Small intestine (tissue), 7 donors: ENCODE measurements around the gene LTBP1. TPM values are rescaled to one million over a fixed set of nuclear protein-coding genes. Genes with fewer than 3 reads are reported as not detected.

Experiments used
- DNase-seq, 2 donors: peaks; one replicate each; pipeline versions ENCODE4 v3.0.0 to v3.0.0-alpha.2; 2013
- FAIRE-seq: peaks from 2 replicates; lab custom pipeline; 2012; peaks lifted over from hg19 to GRCh38; lab: Jason Lieb, UNC
- H3K27ac ChIP-seq, 3 donors: one replicate each; pipeline ENCODE4 v1.5.1; 2013; ENCODE audit warnings: low read length in 2 of 3, mild to moderate bottlenecking in 2 of 3, control low read depth in 1 of 3, inconsistent platforms in 1 of 3, low read depth in 1 of 3, moderate library complexity in 1 of 3
- H3K27me3 ChIP-seq, 3 donors: one replicate each; pipeline ENCODE4 v1.6.1; 2013; ENCODE audit warnings: low read length in 3 of 3, inconsistent platforms in 1 of 3; ENCODE audit not compliant: control insufficient read depth in 3 of 3, insufficient read depth in 3 of 3
- H3K36me3 ChIP-seq, 3 donors: one replicate each; pipeline ENCODE4 v1.6.1; 2013; ENCODE audit warnings: low read length in 3 of 3, inconsistent platforms in 1 of 3, low read depth in 1 of 3, mild to moderate bottlenecking in 1 of 3, moderate library complexity in 1 of 3; ENCODE audit not compliant: control insufficient read depth in 3 of 3, insufficient read depth in 2 of 3
- H3K4me1 ChIP-seq, 3 donors: one replicate each; pipeline ENCODE4 v1.6.1; 2013; ENCODE audit warnings: low read length in 2 of 3, inconsistent platforms in 1 of 3, low read depth in 1 of 3, mild to moderate bottlenecking in 1 of 3, moderate library complexity in 1 of 3; ENCODE audit not compliant: control insufficient read depth in 3 of 3, insufficient read depth in 2 of 3
- H3K4me3 ChIP-seq, 3 donors: one replicate each; pipeline ENCODE4 v1.5.1; 2013; ENCODE audit warnings: low read length in 3 of 3, control low read depth in 1 of 3, inconsistent platforms in 1 of 3, low read depth in 1 of 3, mild to moderate bottlenecking in 1 of 3, moderate library complexity in 1 of 3
- H3K9me3 ChIP-seq, 2 donors: one replicate each; pipeline ENCODE4 v1.6.1; 2013; ENCODE audit warnings: low read depth in 1 of 2, low read length in 1 of 2; ENCODE audit not compliant: control insufficient read depth in 2 of 2, insufficient read depth in 1 of 2
- WGBS, 3 donors: extraction: QIAGEN DNeasy Blood & Tissue Kit; methylation state at CpG; one replicate each; pipeline ENCODE4 v1.1.7; 2013; 5-methylcytosine and 5-hydroxymethylcytosine counted together
- polyA plus RNA-seq, 4 donors: library from polyadenylated mRNA; stranded (reverse) in 3 of 4; unstranded in 1 of 4; fragments of 200-250 nt in 3 of 4; fragments of 120-200 nt in 1 of 4; gene quantifications; one replicate each; pipeline versions ENCODE4 v1.2.1 to v1.2.3, GENCODE V29; 2013
- donor health status: healthy with polysubstance abuse.
- donor health status: control.
- donor health status: control.
- donor health status: Bipolar disorder and iron deficiency.
- donor health status: healthy.

Gene LTBP1
- polyA plus RNA-seq, 4 donors = 0.67 to 12.1 (median 6.1) TPM

DNA sequence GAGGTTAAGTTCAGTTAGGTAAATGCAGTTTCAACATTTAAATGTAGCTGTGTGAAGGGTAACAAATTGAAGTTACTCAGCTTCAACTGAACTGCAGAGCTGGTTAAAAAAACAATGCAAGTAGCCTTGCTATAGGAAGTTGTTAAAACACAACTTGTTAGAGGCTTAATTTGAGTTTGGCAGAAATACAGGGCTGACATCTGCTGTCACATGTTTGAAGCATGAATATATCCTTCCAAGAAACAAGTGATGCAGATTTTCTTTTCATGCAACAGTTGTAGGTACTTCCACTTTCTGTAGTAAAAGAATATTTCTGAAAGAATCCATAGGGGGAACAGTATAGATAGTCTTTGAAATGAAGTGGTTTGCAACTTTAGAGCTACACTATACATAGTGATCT lies 321.0 kb downstream of the LTBP1 start:
- Histone ChIP-seq H3K27me3 (no peaks in the 10 kb centered on the region), H3K27ac (no peak overlapping the region), H3K36me3 (peaks cover 0 to 5% (median 0%) of the 10 kb centered on the region in 3 donors), H3K9me3 (peaks cover 0 to 14% of the 10 kb centered on the region in 2 donors), H3K4me3 (no peak overlapping the region), H3K4me1 (no peaks in the 10 kb centered on the region)
- FAIRE-seq (no peak), DNase-seq (no peak)

GRCh38 chr2:33268246-33268831 lies 321.6 kb downstream of the LTBP1 start:
- Histone ChIP-seq H3K36me3 (peaks cover 0 to 5% (median 0%) of the 10 kb centered on the region in 3 donors), H3K27ac (no peak overlapping the region), H3K27me3 (no peaks in the 10 kb centered on the region), H3K4me1 (no peaks in the 10 kb centered on the region), H3K9me3 (peaks cover 0 to 14% of the 10 kb centered on the region in 2 donors), H3K4me3 (no peak overlapping the region)
- no peak for DNase-seq
- no peak for FAIRE-seq
- WGBS, 3 donors = 77 to 82% (median 82%) methylated on average over 4 of the region's 4 CpGs

DNA sequence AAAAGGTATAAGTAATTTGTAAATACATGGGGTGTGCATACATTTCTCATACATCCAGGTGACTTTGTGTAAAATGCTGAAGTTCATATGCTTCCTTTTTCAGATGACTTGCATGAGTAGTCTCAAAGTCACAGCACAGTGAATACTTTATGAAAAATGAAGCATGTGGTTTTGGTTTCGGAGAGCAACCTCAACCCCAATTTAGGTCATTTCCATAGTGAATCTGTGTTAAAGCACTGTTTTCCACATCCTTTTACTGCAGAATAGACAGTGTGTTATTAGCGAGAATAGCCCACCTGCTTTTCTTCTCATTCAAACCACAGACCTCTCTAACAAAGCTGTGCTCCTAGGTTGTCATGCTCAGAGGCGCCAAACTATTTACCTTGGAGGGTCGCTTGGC lies 325.2 kb downstream of the LTBP1 start:
- FAIRE-seq (no peak), DNase-seq (no peak)
- H3K36me3 ChIP-seq = peaks cover 0 to 1% (median 0%) of the 10 kb centered on the region in 3 donors
- H3K27me3 ChIP-seq = no peaks in the 10 kb centered on the region
- no peak overlapping the region for H3K4me3 ChIP-seq
- H3K4me1 ChIP-seq = no peaks in the 10 kb centered on the region
- H3K27ac ChIP-seq = no peak overlapping the region
- 75 to 80% (median 79%) methylated on average over 4 of the region's 4 CpGs for WGBS, 3 donors
- H3K9me3 ChIP-seq = peaks cover 0 to 2% of the 10 kb centered on the region in 2 donors

- H3K9me3 ChIP-seq = no peaks in the 10 kb centered on the region
- H3K4me1 ChIP-seq = no peaks in the 10 kb centered on the region
- no peak overlapping the region for H3K4me3 ChIP-seq
- DNase-seq (no peak), FAIRE-seq (no peak)
- WGBS, 3 donors = 87 to 90% (median 90%) methylated on average over 1 of the region's 1 CpG
- H3K27me3 ChIP-seq = no peaks in the 10 kb centered on the region
- no peak overlapping the region for H3K27ac ChIP-seq
- peaks cover 0 to 3% (median 0%) of the 10 kb centered on the region in 3 donors for H3K36me3 ChIP-seq
Observed at GRCh38 chr2:33273479-33273878, 326.7 kb downstream of the LTBP1 start.

- no peak overlapping the region for H3K27ac ChIP-seq
- no peaks in the 10 kb centered on the region for H3K4me1 ChIP-seq
- H3K4me3 ChIP-seq = no peak overlapping the region
- H3K36me3 ChIP-seq = peaks cover 0 to 3% (median 0%) of the 10 kb centered on the region in 3 donors
- 91 to 96% (median 94%) methylated on average over 5 of the region's 5 CpGs for WGBS, 3 donors
- no peak for DNase-seq
- no peak for FAIRE-seq
- H3K27me3 ChIP-seq = no peaks in the 10 kb centered on the region
- H3K9me3 ChIP-seq = no peaks in the 10 kb centered on the region
Observed at GRCh38 chr2:33274524-33274923, 327.8 kb downstream of the LTBP1 start.

DNA sequence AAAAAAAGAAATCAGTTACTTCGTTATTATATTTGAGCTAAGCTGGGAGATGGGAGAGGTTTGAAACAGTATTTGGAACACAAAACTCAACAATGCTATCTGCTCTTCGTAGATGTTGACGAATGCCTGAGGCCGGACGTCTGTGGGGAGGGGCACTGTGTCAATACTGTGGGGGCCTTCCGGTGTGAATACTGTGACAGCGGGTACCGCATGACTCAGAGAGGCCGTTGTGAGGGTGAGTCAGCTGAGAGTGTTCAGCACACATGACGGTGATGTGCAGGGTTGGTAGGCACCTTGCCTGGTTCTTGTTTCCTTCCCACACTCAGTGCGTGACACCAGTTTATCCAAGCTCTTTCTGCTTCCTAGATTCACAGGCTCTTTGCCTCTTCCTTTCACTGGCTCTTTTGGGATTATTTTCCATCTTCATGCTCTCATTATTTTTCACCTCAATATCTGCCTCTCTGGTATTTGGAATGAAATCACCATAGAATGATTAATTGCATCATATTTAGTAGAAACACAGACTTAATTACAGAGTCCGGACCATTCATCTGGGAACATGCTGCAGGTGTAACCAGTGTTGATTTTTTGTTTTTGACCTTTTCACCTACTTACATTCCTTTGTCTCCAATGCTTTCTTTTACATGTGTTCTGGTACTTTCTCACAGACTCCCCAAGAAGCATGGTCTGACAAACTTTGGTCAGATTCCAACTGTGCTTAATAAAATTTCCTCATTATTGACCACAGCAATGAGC lies 329.1 kb downstream of the LTBP1 start:
- FAIRE-seq = no peak

DNA sequence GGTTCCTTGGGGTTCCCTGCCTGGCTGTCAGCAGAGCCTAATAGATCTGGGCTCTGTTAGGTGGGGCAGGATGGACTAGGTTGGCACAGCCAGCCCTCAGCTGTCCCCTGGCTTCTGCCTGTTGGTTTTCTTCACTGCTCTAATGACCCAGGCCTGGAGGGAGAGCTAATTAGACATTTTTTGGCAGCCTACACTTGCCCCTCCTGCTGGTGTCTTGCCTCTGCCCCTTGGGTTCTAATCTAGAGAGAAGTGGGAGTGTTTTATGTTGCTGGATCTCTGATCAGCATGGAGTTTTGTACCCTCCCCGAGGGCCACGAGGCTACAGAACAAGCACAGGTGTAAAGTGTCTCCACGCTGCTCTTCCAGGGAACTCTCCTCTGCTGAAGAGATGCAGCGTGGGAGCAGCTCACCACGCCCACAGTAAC lies 330.3 kb downstream of the LTBP1 start:
- no peak for FAIRE-seq
- H3K27ac ChIP-seq = no peak overlapping the region
- DNase-seq = no peak
- WGBS, 3 donors = 26 to 50% (median 38%) methylated on average over 5 of the region's 5 CpGs
- no peak overlapping the region for H3K4me3 ChIP-seq
- H3K4me1 ChIP-seq = no peaks in the 10 kb centered on the region
- no peaks in the 10 kb centered on the region for H3K9me3 ChIP-seq
- no peaks in the 10 kb centered on the region for H3K27me3 ChIP-seq
- H3K36me3 ChIP-seq = peaks cover 0 to 3% (median 0%) of the 10 kb centered on the region in 3 donors

More for the DNA sequence above, 329.1 kb downstream of the LTBP1 start:
- H3K36me3 ChIP-seq = peaks cover 0 to 3% (median 0%) of the 10 kb centered on the region in 3 donors
- no peak overlapping the region for H3K27ac ChIP-seq
- 65 to 82% (median 78%) methylated on average over 12 of the region's 12 CpGs for WGBS, 3 donors
- DNase-seq = no peak
- no peaks in the 10 kb centered on the region for H3K9me3 ChIP-seq
- no peak overlapping the region for H3K4me3 ChIP-seq
- H3K4me1 ChIP-seq = no peaks in the 10 kb centered on the region
- no peaks in the 10 kb centered on the region for H3K27me3 ChIP-seq

DNA sequence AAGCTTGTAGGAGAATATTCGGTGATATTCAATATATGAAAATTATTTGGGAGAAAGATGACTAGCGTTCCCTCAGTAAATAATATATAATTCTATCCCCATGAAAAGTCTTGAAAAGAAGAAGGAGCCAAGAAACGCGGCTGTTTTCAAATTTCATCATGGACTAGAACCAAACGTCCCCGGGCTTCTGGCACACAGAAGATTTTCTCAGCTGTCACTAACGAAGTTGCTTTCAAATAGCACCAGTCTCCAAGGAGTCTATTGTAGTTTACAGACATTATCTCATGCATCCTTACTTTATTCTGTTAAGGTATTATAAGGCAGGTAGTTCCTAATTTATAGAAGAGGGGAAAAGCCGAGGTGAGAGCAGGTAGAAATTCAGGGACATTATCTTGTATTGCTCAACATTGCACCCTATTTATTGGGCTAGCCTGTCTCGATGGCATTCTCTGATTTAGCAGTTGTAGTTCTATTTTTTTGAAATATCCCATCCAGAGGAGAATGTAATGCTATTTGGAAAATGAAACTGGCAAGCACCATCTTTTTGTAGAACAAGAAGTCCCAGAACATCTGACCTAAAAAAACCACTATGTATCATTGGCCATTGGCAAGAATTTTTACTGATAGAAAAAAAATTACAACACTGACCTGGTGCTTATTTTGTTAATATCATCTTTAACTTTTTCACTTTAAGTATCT lies 331.6 kb downstream of the LTBP1 start:
- H3K36me3 ChIP-seq = peaks cover 0 to 3% (median 0%) of the 10 kb centered on the region in 3 donors
- no peak overlapping the region for H3K27ac ChIP-seq
- no peak for DNase-seq
- no peaks in the 10 kb centered on the region for H3K4me1 ChIP-seq
- WGBS, 3 donors = 77 to 92% (median 83%) methylated on average over 9 of the region's 9 CpGs
- H3K4me3 ChIP-seq = no peak overlapping the region
- no peaks in the 10 kb centered on the region for H3K9me3 ChIP-seq
- FAIRE-seq = no peak
- H3K27me3 ChIP-seq = no peaks in the 10 kb centered on the region
